GM12878 (cell line): ENCODE results near the gene RPS6KA5. TPM values are rescaled to one million over a fixed set of nuclear protein-coding genes. Genes with fewer than 3 reads are reported as not detected.

Experiments
- ATAC-seq: fragments of 200-7000 bp; cut with Tn5 transposase; 3 replicates; pipeline ENCODE4 v1.9.1; 2020; ENCODE audit warnings: mild to moderate bottlenecking, moderate library complexity
- BruUV-seq: library from RNA; stranded (reverse); fragments of 400-500 nt; replicated peaks from 2 replicates; lab custom pipeline; 2021; lab: Mats Ljungman, UMichigan
- CTCF ChIA-PET: fragments of 300-600 bp; sonication (Branson Sonifier 250); formaldehyde crosslinking; extraction: SDS; loops from one replicate; lab custom pipeline; 2021; ENCODE audit warnings: inconsistent platforms; lab: Yijun Ruan, JAX
- POLR2A ChIA-PET: fragments of 350-600 bp; formaldehyde crosslinking; extraction: SDS; loops from one replicate; lab custom pipeline; 2021; ENCODE audit warnings: inconsistent platforms; lab: Charles Lee
- RAD21 ChIA-PET: fragments of 300-600 bp; sonication (Branson Sonifier 250); formaldehyde crosslinking; loops from one replicate; lab custom pipeline; 2023; ENCODE audit warnings: antibody characterized with exemption; ENCODE audit not compliant: unreplicated experiment; lab: Charles Lee
- SMC1A ChIA-PET: fragments of 300-600 bp; sonication (Branson Sonifier 250); formaldehyde crosslinking; loops from one replicate; lab custom pipeline; 2023; ENCODE audit not compliant: unreplicated experiment, uncharacterized antibody; lab: Charles Lee
- DNase-seq: peaks from one replicate; pipeline ENCODE4 v3.0.0-alpha.2; 2011; ENCODE audit warnings: low read depth, low spot score
- FAIRE-seq: peaks from 3 replicates; lab custom pipeline; 2011; peaks lifted over from hg19 to GRCh38; lab: Jason Lieb, UNC
- H2AFZ ChIP-seq: 2 replicates; pipeline ENCODE4 v1.6.0; 2011; ENCODE audit warnings: low read depth, low read length, control low read depth; ENCODE audit not compliant: control insufficient read depth
- H3K27ac ChIP-seq: 2 replicates; pipeline ENCODE4 v1.5.1; 2011; ENCODE audit warnings: control low read depth; ENCODE audit not compliant: control insufficient read depth, insufficient read depth
- H3K27me3 ChIP-seq, 2 experiments: replicated peaks in 1 of 2; 2 replicates each; pipeline versions ENCODE4 v1.6.0 to v1.6.1; 2011; ENCODE audit warnings: low read length in 1 of 2; ENCODE audit not compliant: control insufficient read depth in 2 of 2, insufficient read depth in 2 of 2
- H3K36me3 ChIP-seq, 2 experiments: 2 replicates each; pipeline ENCODE4 v1.5.1; 2011; ENCODE audit warnings: low read length in 1 of 2; ENCODE audit not compliant: control insufficient read depth in 2 of 2, insufficient read depth in 2 of 2
- H3K4me1 ChIP-seq: 2 replicates; pipeline ENCODE4 v1.6.1; 2011; ENCODE audit warnings: mild to moderate bottlenecking, low read length, moderate library complexity, mixed read lengths; ENCODE audit not compliant: control insufficient read depth, insufficient read depth
- H3K4me2 ChIP-seq: 2 replicates; pipeline ENCODE4 v1.6.0; 2011; ENCODE audit warnings: control low read depth; ENCODE audit not compliant: control insufficient read depth, insufficient read depth
- H3K4me3 ChIP-seq: fragments of 200-600 bp; sonication (generic); 2 replicates; pipeline ENCODE4 v1.5.1; 2016
- H3K79me2 ChIP-seq: 2 replicates; pipeline ENCODE4 v1.6.0; 2011; ENCODE audit warnings: low read length; ENCODE audit not compliant: control insufficient read depth, insufficient read depth
- H3K9ac ChIP-seq: 2 replicates; pipeline ENCODE4 v1.8.0; 2011; ENCODE audit warnings: low read length, control low read depth, mixed read lengths; ENCODE audit not compliant: control insufficient read depth, insufficient read depth
- H3K9me3 ChIP-seq: replicated peaks from 3 replicates; pipeline ENCODE4 v1.5.1; 2011; ENCODE audit warnings: mild to moderate bottlenecking, low read length; ENCODE audit not compliant: control insufficient read depth, insufficient read depth
- H4K20me1 ChIP-seq: 2 replicates; pipeline ENCODE4 v1.6.0; 2011; ENCODE audit not compliant: control insufficient read depth, insufficient read depth
- BMI1 ChIP-seq: fragments of 450-650 bp; IDR thresholded peaks from 2 replicates; pipeline ENCODE4 v1.6.1; 2016; ENCODE audit warnings: mild to moderate bottlenecking, moderate library complexity, borderline replicate concordance
- CHD1 ChIP-seq: IDR thresholded peaks from 2 replicates; pipeline ENCODE4 v1.6.1; 2012; ENCODE audit warnings: low read depth, low read length, improper control_type of control experiment
- EED ChIP-seq: sonication (generic); IDR thresholded peaks from 2 replicates; pipeline ENCODE4 v1.6.1; 2016; ENCODE audit warnings: antibody characterized with exemption, low read depth
- FOS ChIP-seq: IDR thresholded peaks from 3 replicates; pipeline ENCODE4 v1.6.1; 2011; ENCODE audit warnings: borderline replicate concordance; ENCODE audit not compliant: insufficient read length; ENCODE audit errors: extremely low read depth
- HSF1 ChIP-seq: fragments of 150-350 bp; IDR thresholded peaks from 2 replicates; pipeline ENCODE4 v1.6.1; 2014; ENCODE audit warnings: mild to moderate bottlenecking, low read depth, low read length
- IRF4 ChIP-seq: IDR thresholded peaks from 2 replicates; pipeline ENCODE4 v1.6.1; 2011; ENCODE audit warnings: low read depth, low read length
- MEF2B ChIP-seq: fragments of 450-650 bp; IDR thresholded peaks from 2 replicates; pipeline ENCODE4 v1.6.1; 2018; ENCODE audit warnings: mild to moderate bottlenecking, moderate library complexity; ENCODE audit not compliant: partially characterized antibody, poor library complexity, severe bottlenecking
- PAX5 ChIP-seq: IDR thresholded peaks from 2 replicates; pipeline ENCODE4 v1.6.1; 2011; ENCODE audit warnings: low read depth, low read length, borderline replicate concordance
- PKNOX1 ChIP-seq: fragments of 450-650 bp; IDR thresholded peaks from 2 replicates; pipeline ENCODE4 v1.6.1; 2016; ENCODE audit warnings: mild to moderate bottlenecking
- PML ChIP-seq: IDR thresholded peaks from 2 replicates; pipeline ENCODE4 v1.6.1; 2012; ENCODE audit warnings: low read length, inconsistent platforms
- POLR2A ChIP-seq: IDR thresholded peaks from 2 replicates; pipeline ENCODE4 v1.6.1; 2011; ENCODE audit warnings: low read depth, mild to moderate bottlenecking, low read length
- POLR2AphosphoS5 ChIP-seq: IDR thresholded peaks from 2 replicates; pipeline ENCODE4 v1.6.1; 2011; ENCODE audit warnings: mild to moderate bottlenecking, low read length, inconsistent platforms
- RAD21 ChIP-seq: IDR thresholded peaks from 2 replicates; pipeline ENCODE4 v1.6.1; 2011; ENCODE audit warnings: mild to moderate bottlenecking, low read depth, low read length, moderate library complexity; ENCODE audit not compliant: insufficient read depth
- RUNX3 ChIP-seq: IDR thresholded peaks from 2 replicates; pipeline ENCODE4 v1.6.1; 2012; ENCODE audit warnings: low read length, inconsistent platforms
- SMC3 ChIP-seq: IDR thresholded peaks from 2 replicates; pipeline ENCODE4 v1.6.1; 2011; ENCODE audit warnings: low read length, improper control_type of control experiment, borderline replicate concordance
- TAF1 ChIP-seq: IDR thresholded peaks from 2 replicates; pipeline ENCODE4 v1.6.1; 2011; ENCODE audit warnings: mild to moderate bottlenecking, low read depth, low read length, borderline replicate concordance
- ZBED1 ChIP-seq: IDR thresholded peaks from 2 replicates; pipeline ENCODE4 v1.6.1; 2016; ENCODE audit warnings: borderline replicate concordance
- WGBS: methylation state at CpG from one replicate; pipeline ENCODE4 v1.1.6; 2016; ENCODE audit warnings: low lambda C conversion rate; ENCODE audit not compliant: insufficient replicate concordance, insufficient coverage; ENCODE audit errors: missing lambda C conversion rate; 5-methylcytosine and 5-hydroxymethylcytosine counted together
- in situ Hi-C: fragments of 300-500 bp; cut with MboI; formaldehyde crosslinking; loops from 9 replicates; pipeline ENCODE4 v1.14.3; 2018; ENCODE audit warnings: mixed read lengths
- intact Hi-C: fragments of 100-400 bp; cut with micrococcal nuclease; formaldehyde crosslinking; loops from one replicate; pipeline ENCODE4 v1.14.2; 2022; ENCODE audit not compliant: unreplicated experiment
- polyA plus RNA-seq, 11 experiments: library from polyadenylated mRNA; depleted of rRNA in 4 of 11; unstranded in 6 of 11; stranded (reverse) in 5 of 11; fragments of >200 nt; fragmentation: Nextera tagmentation in 4 of 11; fragmentation: Illumina TruSeq in 1 of 11; extraction: Ambion mirVana in 4 of 11; extraction: Trizol in 1 of 11; gene quantifications; 1 replicate in 1 of 11; 2 replicates in 10 of 11; pipeline versions ENCODE4 v1.2.1 to v1.2.3, GENCODE V29; 2011 to 2016; ENCODE audit warnings: inconsistent platforms in 2 of 11, missing spikeins in 2 of 11, low read depth in 1 of 11
- total RNA-seq, 4 experiments: library from RNA; depleted of rRNA in 3 of 4; stranded (reverse); fragments of >200 nt in 3 of 4; fragmentation: Illumina TruSeq in 1 of 4; extraction: Trizol in 1 of 4; gene quantifications; 2 replicates each; pipeline versions ENCODE4 v1.2.1 to v1.2.3, GENCODE V29; 2013 to 2021

The RPS6KA5 gene
- total and polyA plus RNA-seq, 10 of the 15 experiments (the other 5 are each of a cell fraction or from before 2014, with no cell fraction given) = 1.4 to 7.0 (median 3.7) TPM

DNA sequence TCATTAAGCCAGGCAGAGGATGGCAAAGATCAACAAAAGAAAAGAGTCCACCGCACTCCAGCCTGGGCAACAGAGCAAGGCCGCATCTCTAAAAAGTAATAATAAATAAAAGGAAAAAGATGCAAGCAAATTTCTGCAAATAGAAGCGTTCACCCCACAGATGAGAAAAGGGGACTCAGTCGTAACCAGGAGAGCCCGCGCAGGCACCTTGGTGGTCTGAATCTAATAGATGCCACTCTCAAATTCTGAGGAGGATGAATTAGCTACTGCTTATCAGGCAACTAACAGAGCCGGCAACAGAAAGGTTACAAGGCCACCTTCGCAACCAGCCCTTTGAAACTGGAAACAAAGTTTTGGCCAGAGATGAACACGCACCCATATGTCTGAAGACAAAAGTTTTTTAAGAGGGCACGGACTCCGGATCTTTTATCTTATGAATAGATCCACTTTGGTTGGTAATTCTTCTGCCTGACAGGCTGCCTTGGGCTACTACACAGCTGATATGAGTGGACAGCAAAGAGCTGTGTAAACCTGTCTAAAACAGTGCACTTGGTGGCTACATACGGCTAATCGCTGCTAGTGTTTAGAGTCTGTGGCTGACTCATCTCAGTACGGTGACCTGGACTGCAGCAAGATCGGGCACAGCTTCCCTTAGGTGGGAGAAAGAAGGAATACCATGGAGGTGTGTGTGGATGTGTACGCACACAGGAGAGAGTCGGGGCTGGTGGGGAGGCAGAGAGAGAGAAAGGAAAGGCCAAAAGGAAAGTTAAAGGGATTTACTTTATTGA, 211.3 kb downstream of the RPS6KA5 start:
- ATAC-seq = no peak
- no TSS peak for BruUV-seq
- Histone ChIP-seq H3K27me3 (no peaks in the 10 kb centered on the region), H3K9me3 (no peaks in the 10 kb centered on the region), H2AFZ (no peak overlapping the region), H3K4me3 (no peak overlapping the region), H3K4me2 (no peak overlapping the region), H3K9ac (no peak overlapping the region), H3K36me3 (no peaks in the 10 kb centered on the region), H3K79me2 (no peaks in the 10 kb centered on the region), H3K4me1 (no peaks in the 10 kb centered on the region), H4K20me1 (no peaks in the 10 kb centered on the region), H3K27ac (no peak overlapping the region)
- FAIRE-seq = no peak
- ChIA-PET CTCF (no interaction called here), SMC1A (interaction anchor here (0.6 to 1.3 kb wide), 2 partner anchors 9 to 73 kb away, joined by 3 read pairs; no protein-coding TSS in a partner anchor), POLR2A (no interaction called here), RAD21 (no interaction called here)
- TF ChIP-seq HSF1 (no peak), IRF4 (no peak), MEF2B (no peak)
- in situ Hi-C loops (no loop called here), intact Hi-C loops (no loop called here)
- WGBS = 78% methylated on average over 17 of the region's 17 CpGs
- no peak for DNase-seq

GRCh38 chr14:90846511-90846910, 213.9 kb downstream of the RPS6KA5 start:
- Histone ChIP-seq H3K9ac (no peak overlapping the region), H3K9me3 (no peaks in the 10 kb centered on the region), H3K27ac (no peak overlapping the region), H3K4me2 (no peak overlapping the region), H4K20me1 (no peaks in the 10 kb centered on the region), H3K36me3 (no peaks in the 10 kb centered on the region), H3K4me3 (no peak overlapping the region), H3K79me2 (no peaks in the 10 kb centered on the region), H2AFZ (no peak overlapping the region), H3K27me3 (no peaks in the 10 kb centered on the region), H3K4me1 (no peaks in the 10 kb centered on the region)
- ChIA-PET SMC1A (no interaction called here), CTCF (no interaction called here), RAD21 (no interaction called here), POLR2A (no interaction called here)
- intact Hi-C loops = no loop called here
- DNase-seq (no peak), FAIRE-seq (no peak), ATAC-seq (no peak)
- in situ Hi-C loops = no loop called here
- no TSS peak for BruUV-seq
- WGBS = 28% methylated on average over 4 of the region's 4 CpGs
- no peak for TF ChIP-seq RAD21
- TF ChIP-seq TAF1 = no peak
- TF ChIP-seq CHD1 = no peak
- TF ChIP-seq ZBED1 = no peak
- TF ChIP-seq PML = no peak
- TF ChIP-seq RUNX3 = no peak
- no peak for TF ChIP-seq POLR2A
- no peak for TF ChIP-seq PKNOX1
- TF ChIP-seq POLR2AphosphoS5 = no peak
- no peak for TF ChIP-seq EED
- TF ChIP-seq SMC3 = no peak
- TF ChIP-seq BMI1 = no peak
- no peak for TF ChIP-seq FOS
- no peak for TF ChIP-seq PAX5
